ENCODE measurements around the gene MPST. TPM values are rescaled to one million over a fixed set of nuclear protein-coding genes. Genes with fewer than 3 reads are reported as not detected.

Gene MPST
- total and polyA plus RNA-seq, 2 donors (not counting 1 experiment from before 2014, with no cell fraction given) = 14.8 to 51.5 TPM

GRCh38 chr22:36990457-36990856 lies 29.1 kb upstream of the MPST start:
- no peak overlapping the region for H3K9ac ChIP-seq (ENCODE audit: insufficient read depth, low read length)
- no peaks in the 10 kb centered on the region for H4K20me1 ChIP-seq (ENCODE audit: control insufficient read depth, extremely low read depth, insufficient read depth, low read length)
- no peaks in the 10 kb centered on the region for H3K36me3 ChIP-seq (ENCODE audit: control insufficient read depth, insufficient read depth, low read length)
- TF ChIP-seq, protein P1, sequence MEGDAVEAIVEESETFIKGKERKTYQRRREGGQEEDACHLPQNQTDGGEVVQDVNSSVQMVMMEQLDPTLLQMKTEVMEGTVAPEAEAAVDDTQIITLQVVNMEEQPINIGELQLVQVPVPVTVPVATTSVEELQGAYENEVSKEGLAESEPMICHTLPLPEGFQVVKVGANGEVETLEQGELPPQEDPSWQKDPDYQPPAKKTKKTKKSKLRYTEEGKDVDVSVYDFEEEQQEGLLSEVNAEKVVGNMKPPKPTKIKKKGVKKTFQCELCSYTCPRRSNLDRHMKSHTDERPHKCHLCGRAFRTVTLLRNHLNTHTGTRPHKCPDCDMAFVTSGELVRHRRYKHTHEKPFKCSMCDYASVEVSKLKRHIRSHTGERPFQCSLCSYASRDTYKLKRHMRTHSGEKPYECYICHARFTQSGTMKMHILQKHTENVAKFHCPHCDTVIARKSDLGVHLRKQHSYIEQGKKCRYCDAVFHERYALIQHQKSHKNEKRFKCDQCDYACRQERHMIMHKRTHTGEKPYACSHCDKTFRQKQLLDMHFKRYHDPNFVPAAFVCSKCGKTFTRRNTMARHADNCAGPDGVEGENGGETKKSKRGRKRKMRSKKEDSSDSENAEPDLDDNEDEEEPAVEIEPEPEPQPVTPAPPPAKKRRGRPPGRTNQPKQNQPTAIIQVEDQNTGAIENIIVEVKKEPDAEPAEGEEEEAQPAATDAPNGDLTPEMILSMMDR (conservative IDR thresholded peaks at IDR 0.05 in 1 of 2, IDR thresholded peaks at IDR 0.05 in 1 of 2; ENCODE audit: low read depth in 1 of 2, low read length in 2 of 2) = no peak
- TF ChIP-seq EZH2 (IDR thresholded peaks at IDR 0.05; ENCODE audit: low read length, missing control alignments) = no peak
- H3K27me3 ChIP-seq (ENCODE audit: control insufficient read depth, insufficient read depth, low read length) = peaks cover 4% of the 10 kb centered on the region
- H3K4me2 ChIP-seq (ENCODE audit: extremely low read depth, insufficient read depth, low read length) = no peak overlapping the region
- H3K4me3 ChIP-seq (replicated peaks in 1 of 4; ENCODE audit: control extremely low read depth in 1 of 4, insufficient read depth in 1 of 4, low read depth in 3 of 4, low read length in 4 of 4) = no peak overlapping the region
- H3K9me3 ChIP-seq (ENCODE audit: control insufficient read depth, insufficient read depth, low read depth, low read length) = no peaks in the 10 kb centered on the region
- no peak overlapping the region for H2AFZ ChIP-seq (ENCODE audit: low read length)
- no peak overlapping the region for H3K27ac ChIP-seq (ENCODE audit: insufficient read depth, low read length)
- H3K4me1 ChIP-seq (ENCODE audit: control insufficient read depth, extremely low read depth, insufficient read depth, low read length) = no peaks in the 10 kb centered on the region
- no peaks in the 10 kb centered on the region for H3K79me2 ChIP-seq (ENCODE audit: control insufficient read depth, insufficient read depth, low read length)
- no peak for DNase-seq (ENCODE audit: low read depth in 2 of 2)

GRCh38 chr22:36991206-36991605 lies 28.3 kb upstream of the MPST start:
- H3K27ac ChIP-seq (ENCODE audit: insufficient read depth, low read length) = no peak overlapping the region

DNA sequence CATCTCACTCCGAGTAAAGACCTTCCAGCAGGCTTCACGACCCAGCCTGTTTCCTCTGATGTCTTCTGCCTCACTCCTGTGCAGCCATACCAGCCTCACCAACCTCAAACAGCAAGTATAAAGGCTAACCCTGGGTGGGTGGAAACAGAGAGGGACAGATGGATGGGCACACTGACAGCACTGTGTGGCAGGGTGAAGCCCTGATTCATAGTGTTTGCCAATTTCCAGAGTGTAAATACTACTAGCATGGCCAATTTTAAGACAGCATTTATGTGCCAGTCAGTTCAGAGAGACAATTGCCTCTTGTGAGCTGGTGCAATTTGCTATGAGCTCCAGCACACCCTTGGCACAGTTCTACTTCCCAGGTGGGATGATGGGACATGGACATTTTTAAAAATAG lies 21.8 kb upstream of the MPST start:
- TF ChIP-seq, protein P1 (conservative IDR thresholded peaks at IDR 0.05 in 1 of 2, IDR thresholded peaks at IDR 0.05 in 1 of 2; ENCODE audit: low read depth in 1 of 2, low read length in 2 of 2) = no peak
- no peak for TF ChIP-seq EZH2 (IDR thresholded peaks at IDR 0.05; ENCODE audit: low read length, missing control alignments)
- Histone ChIP-seq H3K4me2 (ENCODE audit: extremely low read depth, insufficient read depth, low read length) (no peak overlapping the region), H3K9me3 (ENCODE audit: control insufficient read depth, insufficient read depth, low read depth, low read length) (no peaks in the 10 kb centered on the region), H3K4me1 (ENCODE audit: control insufficient read depth, extremely low read depth, insufficient read depth, low read length) (no peaks in the 10 kb centered on the region), H3K79me2 (ENCODE audit: control insufficient read depth, insufficient read depth, low read length) (no peaks in the 10 kb centered on the region), H4K20me1 (ENCODE audit: control insufficient read depth, extremely low read depth, insufficient read depth, low read length) (no peaks in the 10 kb centered on the region), H3K9ac (ENCODE audit: insufficient read depth, low read length) (no peak overlapping the region), H3K27me3 (ENCODE audit: control insufficient read depth, insufficient read depth, low read length) (peaks cover 8% of the 10 kb centered on the region), H3K36me3 (ENCODE audit: control insufficient read depth, insufficient read depth, low read length) (no peaks in the 10 kb centered on the region), H2AFZ (ENCODE audit: low read length) (no peak overlapping the region), H3K27ac (ENCODE audit: insufficient read depth, low read length) (no peak overlapping the region), H3K4me3 (replicated peaks in 1 of 4; ENCODE audit: control extremely low read depth in 1 of 4, insufficient read depth in 1 of 4, low read depth in 3 of 4, low read length in 4 of 4) (no peak overlapping the region)
- DNase-seq (ENCODE audit: low read depth in 2 of 2) = no peak

More at GRCh38 chr22:36991206-36991605, 28.3 kb upstream of the MPST start:
- no peak overlapping the region for H2AFZ ChIP-seq (ENCODE audit: low read length)
- H3K27me3 ChIP-seq (ENCODE audit: control insufficient read depth, insufficient read depth, low read length) = peaks cover 4% of the 10 kb centered on the region
- H3K9ac ChIP-seq (ENCODE audit: insufficient read depth, low read length) = no peak overlapping the region
- no peaks in the 10 kb centered on the region for H3K4me1 ChIP-seq (ENCODE audit: control insufficient read depth, extremely low read depth, insufficient read depth, low read length)
- TF ChIP-seq, protein P1 (conservative IDR thresholded peaks at IDR 0.05 in 1 of 2, IDR thresholded peaks at IDR 0.05 in 1 of 2; ENCODE audit: low read depth in 1 of 2, low read length in 2 of 2) = no peak
- no peak for TF ChIP-seq EZH2 (IDR thresholded peaks at IDR 0.05; ENCODE audit: low read length, missing control alignments)
- H3K4me3 ChIP-seq (replicated peaks in 1 of 4; ENCODE audit: control extremely low read depth in 1 of 4, insufficient read depth in 1 of 4, low read depth in 3 of 4, low read length in 4 of 4) = no peak overlapping the region
- H3K79me2 ChIP-seq (ENCODE audit: control insufficient read depth, insufficient read depth, low read length) = no peaks in the 10 kb centered on the region
- no peak for DNase-seq (ENCODE audit: low read depth in 2 of 2)
- no peaks in the 10 kb centered on the region for H3K9me3 ChIP-seq (ENCODE audit: control insufficient read depth, insufficient read depth, low read depth, low read length)
- no peak overlapping the region for H3K4me2 ChIP-seq (ENCODE audit: extremely low read depth, insufficient read depth, low read length)
- no peaks in the 10 kb centered on the region for H4K20me1 ChIP-seq (ENCODE audit: control insufficient read depth, extremely low read depth, insufficient read depth, low read length)
- H3K36me3 ChIP-seq (ENCODE audit: control insufficient read depth, insufficient read depth, low read length) = no peaks in the 10 kb centered on the region

Data from fibroblast of lung (primary cell).